ENCODE results near the gene ALKBH5.
A peak's percentile ranks its signal among the peaks of the same experiment; 100 is the strongest.

The ALKBH5 gene

DNA sequence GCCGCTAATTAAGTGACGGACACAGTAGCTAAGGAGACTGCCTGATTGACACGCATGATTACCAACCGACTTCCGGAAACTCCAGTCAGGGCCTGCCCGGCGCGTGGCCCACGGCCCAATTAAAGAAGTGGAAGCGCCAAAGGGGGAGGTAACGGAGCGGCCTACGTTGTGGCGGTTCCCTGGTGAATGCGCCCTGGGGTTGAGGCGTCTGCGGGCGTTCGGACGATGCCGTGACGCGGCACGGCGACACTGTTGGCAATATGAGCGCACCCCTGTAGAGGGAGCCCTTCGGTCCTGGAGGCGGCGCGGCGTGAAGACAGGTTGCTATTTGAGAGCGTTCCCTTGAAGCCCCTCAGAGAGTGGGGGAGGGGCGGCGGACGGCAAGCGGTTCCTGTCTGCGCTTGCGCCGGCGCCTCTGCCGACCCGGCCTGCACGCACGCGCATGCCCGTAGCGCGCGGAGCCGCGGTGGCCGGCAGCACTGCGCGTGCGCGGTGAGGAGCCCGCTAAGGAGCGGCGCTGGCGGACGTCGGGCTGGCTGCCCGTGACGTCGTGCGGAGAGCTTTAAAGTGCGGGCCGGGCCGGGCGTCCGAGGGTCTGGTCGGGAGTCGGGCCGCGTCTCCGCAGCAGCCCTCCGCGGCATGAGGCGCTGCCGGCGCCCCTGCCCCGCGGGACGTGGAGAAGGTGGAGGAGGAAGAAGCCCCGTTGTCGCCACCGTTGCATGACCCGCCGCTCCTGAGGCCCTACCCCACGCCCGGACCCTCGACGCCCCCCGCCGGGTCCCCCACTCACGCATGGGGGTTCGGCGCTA, at the start of gene ALKBH5:
Gene ALKBH5 (plus strand): TSS at position 495 of the 809 bp plus-strand sequence. CDS start 416 bp downstream, outside the sequence.
- DNase-seq = peak; percentile 97

GRCh38 chr17:18136357-18136756, 47.3 kb upstream of the ALKBH5 start:
- DNase-seq = no peak

- DNase-seq = no peak
Observed at GRCh38 chr17:18138065-18138749, 45.4 kb upstream of the ALKBH5 start.

- no peak for DNase-seq
Observed at GRCh38 chr17:18139092-18139491, 44.5 kb upstream of the ALKBH5 start.

DNA sequence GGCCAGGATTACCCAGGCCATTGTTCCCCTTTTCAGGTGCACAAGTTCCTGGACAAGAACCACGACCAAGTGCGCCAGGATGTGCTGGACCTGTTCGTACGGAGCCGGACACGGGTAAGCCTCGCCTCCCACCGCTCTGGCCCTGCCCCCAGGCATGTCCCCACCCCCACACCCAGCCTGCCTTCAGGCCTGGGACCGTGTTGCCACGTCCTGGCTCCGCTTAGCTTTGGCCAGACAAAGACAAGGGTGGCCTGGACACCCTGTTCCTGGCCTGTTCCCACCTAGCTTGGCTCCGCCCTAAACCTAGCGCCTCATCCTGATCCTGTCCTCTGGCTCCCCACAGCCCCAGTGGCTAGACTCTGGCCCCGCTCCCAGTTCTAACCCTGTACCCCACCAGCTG, 44.1 kb upstream of the ALKBH5 start:
- no peak for DNase-seq

DNA sequence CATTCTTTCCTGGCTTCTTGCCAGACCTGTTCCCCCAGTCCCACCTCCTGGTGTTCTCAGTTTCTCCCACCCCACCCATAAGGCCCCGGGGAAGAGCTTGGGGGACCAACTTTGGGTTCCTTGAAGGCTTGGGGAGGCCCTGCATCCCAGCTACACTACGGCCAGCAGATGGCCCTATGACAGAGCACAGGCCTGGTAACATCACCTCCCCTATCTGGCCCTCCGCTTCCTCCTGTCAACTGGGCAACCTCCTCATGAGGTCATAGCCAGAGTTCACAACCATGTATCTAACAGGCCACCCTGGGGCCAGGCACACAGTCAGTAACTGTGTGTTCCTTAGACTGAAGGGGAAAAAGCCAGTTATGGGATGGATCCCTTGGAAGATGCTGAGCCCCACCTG, 43.7 kb upstream of the ALKBH5 start:
- no peak for DNase-seq

GRCh38 chr17:18140648-18141047, 43.0 kb upstream of the ALKBH5 start:
- DNase-seq = no peak

DNA sequence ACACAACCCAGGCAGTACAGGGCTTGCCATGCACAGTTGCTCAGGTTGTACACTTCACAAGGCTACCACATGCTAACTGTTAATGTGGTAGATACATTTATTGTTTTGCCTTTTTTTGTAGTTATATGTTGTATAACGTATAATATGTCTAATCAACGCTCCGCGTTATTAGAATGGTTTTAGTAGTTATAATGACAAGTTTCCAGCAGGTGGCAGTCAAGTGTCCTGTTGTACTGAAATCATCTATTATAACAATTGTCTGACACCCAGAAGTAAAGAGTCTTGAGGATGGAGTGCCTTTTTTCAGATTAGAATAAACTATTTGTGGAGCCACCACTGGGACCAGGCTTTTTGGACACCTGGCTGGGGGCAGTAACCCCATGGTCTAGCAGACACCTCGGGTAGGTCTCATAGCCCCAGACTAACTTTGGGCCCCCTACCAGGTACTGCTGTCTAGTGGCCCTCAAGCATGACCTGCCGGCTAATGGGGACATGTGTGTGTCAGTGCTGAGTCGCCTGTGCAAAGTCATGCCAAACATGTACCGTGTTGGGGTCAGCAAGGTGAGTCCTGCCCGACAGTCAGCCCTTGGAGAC, 42.3 kb upstream of the ALKBH5 start:
- DNase-seq = peak; percentile 5

- DNase-seq = no peak
Observed at GRCh38 chr17:18142417-18142816, 41.2 kb upstream of the ALKBH5 start.

GRCh38 chr17:18143044-18143936, 40.3 kb upstream of the ALKBH5 start:
- no peak for DNase-seq

GRCh38 chr17:18144261-18144660, 39.4 kb upstream of the ALKBH5 start:
- no peak for DNase-seq

- no peak for DNase-seq
Observed at GRCh38 chr17:18144855-18145254, 38.8 kb upstream of the ALKBH5 start.

GRCh38 chr17:18145811-18146210, 37.8 kb upstream of the ALKBH5 start:
- DNase-seq = no peak

- no peak for DNase-seq
Observed at GRCh38 chr17:18146259-18146658, 37.4 kb upstream of the ALKBH5 start.

DNA sequence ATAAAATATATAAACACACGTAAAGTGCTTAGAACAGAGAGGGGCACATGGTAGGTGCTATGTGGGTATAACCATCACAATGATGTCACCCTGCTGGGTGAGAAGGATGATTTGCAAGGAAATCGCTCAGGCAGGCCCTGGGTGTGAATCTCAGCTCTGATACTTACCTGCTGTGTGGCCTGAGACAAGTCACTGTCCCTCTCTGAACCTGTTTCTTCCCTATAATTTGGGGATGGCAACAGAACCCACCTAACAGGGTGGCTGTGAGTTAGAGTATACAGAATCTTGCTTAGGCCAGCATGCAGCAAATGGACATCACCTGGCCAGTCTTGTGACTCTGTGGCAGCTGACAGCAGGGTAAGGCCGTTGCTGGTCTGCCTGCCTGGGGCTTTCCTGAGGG, 36.6 kb upstream of the ALKBH5 start:
- no peak for DNase-seq

GRCh38 chr17:18148586-18148985, 35.0 kb upstream of the ALKBH5 start:
- DNase-seq = no peak

DNA sequence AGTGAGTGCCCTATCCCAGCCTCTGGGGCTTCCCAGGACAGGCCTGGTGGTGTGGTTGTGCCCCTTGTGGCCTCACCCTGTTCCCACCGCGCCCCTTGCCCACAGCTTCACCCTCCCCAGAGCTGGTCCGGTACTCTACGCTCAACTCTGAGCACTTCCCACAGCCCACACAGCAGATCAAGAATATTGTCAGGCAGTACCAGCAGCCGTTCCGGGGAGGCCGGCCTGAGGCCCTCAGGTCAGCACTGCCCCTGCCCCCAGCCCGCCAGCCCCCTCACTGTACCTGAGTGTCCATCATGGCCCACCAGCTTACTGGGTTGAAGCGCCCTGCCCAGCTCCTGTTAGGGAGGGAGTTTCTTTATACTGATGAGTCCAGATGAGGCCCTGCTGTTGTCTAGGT, 32.3 kb upstream of the ALKBH5 start:
- no peak for DNase-seq

- no peak for DNase-seq
Observed at GRCh38 chr17:18155179-18155578, 28.4 kb upstream of the ALKBH5 start.

GRCh38 chr17:18156171-18156975, 27.3 kb upstream of the ALKBH5 start:
- DNase-seq = no peak

DNA sequence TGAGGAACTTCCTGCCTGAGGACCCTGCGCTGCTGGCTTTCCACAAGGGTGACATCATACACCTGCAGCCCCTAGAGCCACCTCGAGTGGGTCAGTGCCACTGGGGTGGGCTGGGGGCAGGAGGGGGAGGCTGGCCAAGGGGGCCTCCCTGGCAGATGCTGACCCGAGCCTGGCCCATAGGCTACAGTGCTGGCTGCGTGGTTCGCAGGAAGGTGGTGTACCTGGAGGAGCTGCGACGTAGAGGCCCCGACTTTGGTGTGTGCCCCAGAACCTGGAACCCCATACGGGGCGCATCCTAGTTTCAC, 26.7 kb upstream of the ALKBH5 start:
- no peak for DNase-seq

DNA sequence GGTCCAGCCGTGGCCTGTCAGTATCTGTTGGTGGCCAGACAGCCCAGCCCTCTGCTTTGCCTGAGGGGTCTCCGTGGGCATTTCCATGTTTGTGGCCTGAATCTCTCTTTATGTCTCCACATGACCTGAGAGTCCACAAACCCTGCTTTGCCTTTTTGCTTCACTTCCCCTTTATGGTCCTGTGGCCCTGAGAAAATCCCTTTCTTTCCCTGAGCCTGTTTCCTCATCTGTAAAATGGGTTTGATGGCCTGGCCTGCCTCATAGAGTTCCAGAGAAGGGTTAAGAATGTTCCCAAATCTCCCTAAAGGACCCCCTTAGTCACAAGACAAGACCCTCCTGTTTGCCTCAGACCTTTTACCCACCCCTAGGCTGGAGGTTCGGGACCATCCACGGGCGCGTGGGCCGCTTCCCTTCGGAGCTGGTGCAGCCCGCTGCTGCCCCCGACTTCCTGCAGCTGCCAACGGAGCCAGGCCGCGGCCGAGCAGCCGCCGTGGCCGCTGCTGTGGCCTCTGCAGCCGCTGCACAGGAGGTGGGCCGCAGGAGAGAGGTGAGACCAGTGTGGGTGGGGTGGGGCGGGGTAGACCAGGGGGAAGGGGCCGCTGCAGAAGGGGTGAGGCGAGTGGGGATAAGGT, 26.2 kb upstream of the ALKBH5 start:
- DNase-seq = no peak

Data from stimulated activated naive CD4-positive, alpha-beta T cell treated with Interleukin-2 at 50 U/mL for 16 hours (primary cell).